Stimulated activated CD8-positive, alpha-beta memory T cell treated with anti-CD3 and anti-CD28 coated beads, Interleukin-4, amount 100 ng/mL, for 24 hours (primary cell): ENCODE results near the gene LPP.
"Not testable (repeated sequence)": the region's sequence is repeated elsewhere in the genome, so short reads cannot be mapped to it uniquely, and the experiment has no call there.

Experiments used
- DNase-seq: peaks from one replicate; pipeline ENCODE4 v3.0.0-alpha.2; 2020; ENCODE audit warnings: low read depth

Gene LPP

GRCh38 chr3:188635258-188636042, 481.5 kb downstream of the LPP start:
- DNase-seq: no peak

GRCh38 chr3:188636292-188636691, 482.3 kb downstream of the LPP start:
- not testable (repeated sequence) for DNase-seq

DNA sequence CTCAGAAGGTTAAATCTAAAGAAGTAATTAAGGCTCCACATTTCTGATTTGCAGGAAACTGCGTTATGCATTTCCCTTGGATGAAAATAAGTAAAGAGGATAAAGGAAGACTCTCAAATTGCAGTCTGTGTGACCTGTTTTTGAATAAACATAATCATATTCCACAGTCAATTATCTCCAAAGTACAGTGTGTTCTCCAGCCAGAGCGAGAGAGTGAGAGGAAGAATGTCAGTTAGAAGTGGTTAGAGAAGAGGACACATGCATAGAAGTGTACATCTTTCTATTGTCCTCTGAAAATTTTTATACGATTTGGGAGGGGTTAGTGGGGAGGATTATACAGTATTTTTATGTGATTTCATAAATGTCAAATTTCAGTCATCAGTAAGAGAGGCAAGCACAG, 487.1 kb downstream of the LPP start:
- DNase-seq: no peak

- DNase-seq: no peak
Measured at GRCh38 chr3:188643736-188644135, 489.8 kb downstream of the LPP start.

DNA sequence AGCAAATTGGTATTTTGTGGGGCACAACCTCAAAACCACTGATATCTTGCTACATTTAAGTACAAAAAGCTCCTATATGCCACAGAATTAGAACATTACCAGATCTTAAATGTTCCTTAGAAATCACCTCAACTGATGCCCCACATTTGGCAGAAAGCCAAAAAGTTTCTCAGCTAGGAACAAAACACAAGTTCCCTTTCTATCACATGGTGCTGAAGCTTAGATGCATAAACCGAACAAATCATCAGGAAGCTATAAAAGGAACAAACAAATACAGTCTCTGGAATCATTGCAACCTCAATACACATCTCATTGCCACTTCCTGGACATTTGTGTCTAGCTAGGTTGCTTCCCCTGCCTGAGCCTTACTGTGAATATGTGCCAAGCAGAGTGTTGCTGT, 492.6 kb downstream of the LPP start:
- no peak for DNase-seq

- no peak for DNase-seq
Measured at GRCh38 chr3:188647237-188647636, 493.3 kb downstream of the LPP start.

DNA sequence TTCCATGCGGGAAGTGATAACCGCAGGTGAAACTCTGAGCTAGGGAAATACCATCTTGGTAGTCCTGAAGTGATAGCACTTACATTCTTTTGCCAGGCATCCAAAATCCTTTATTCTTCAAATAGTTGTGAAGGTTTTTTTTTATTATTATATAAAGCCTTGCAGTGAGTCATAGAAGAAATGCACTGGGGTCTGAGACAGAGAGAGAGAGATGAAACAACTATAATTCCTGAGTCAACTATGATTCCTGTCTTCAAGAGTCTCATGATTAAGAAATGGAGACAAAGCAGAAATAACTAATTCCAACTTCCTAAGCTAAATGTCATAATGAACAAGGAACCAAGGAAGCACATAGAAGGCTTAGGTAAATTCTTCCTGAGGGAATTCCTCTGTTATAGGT, 495.6 kb downstream of the LPP start:
- DNase-seq: no peak

GRCh38 chr3:188656196-188656982, 502.4 kb downstream of the LPP start:
- DNase-seq: no peak

- DNase-seq: no peak
Measured at GRCh38 chr3:188658606-188659005, 504.6 kb downstream of the LPP start.

DNA sequence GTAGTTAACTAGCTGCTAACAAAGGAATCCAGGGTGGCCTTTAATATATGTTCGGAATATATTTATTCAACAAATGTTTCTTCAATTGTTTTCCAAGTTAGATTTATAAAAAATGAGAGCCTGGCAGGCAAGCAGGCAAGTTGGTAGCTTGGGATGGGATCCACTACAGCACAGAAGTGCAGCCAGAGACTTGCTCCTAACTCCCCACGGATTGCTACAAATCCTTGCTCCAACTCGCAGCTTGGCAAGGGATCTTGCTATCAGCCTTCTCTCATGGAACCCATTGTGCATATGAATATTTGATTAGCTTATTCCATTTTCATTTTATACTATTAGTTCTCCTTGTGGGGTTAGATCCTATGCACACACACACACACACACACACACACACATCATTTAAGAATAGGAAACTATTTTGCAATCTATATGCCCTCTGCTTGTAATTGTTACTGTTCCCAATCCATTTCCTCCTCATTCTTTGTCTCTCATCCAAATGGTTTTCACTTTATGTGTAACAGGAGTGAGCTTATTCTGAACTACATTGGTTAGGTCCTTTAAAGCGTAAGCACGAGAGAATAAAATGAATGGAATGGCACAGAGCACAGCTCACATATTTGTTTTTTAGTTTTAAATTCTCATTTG, 505.6 kb downstream of the LPP start:
- no peak for DNase-seq

GRCh38 chr3:188660415-188660814, 506.5 kb downstream of the LPP start:
- DNase-seq: no peak

- no peak for DNase-seq
Measured at GRCh38 chr3:188661806-188662205, 507.8 kb downstream of the LPP start.

GRCh38 chr3:188662214-188662613, 508.3 kb downstream of the LPP start:
- DNase-seq: no peak

- DNase-seq: no peak
Measured at GRCh38 chr3:188662795-188663194, 508.8 kb downstream of the LPP start.

DNA sequence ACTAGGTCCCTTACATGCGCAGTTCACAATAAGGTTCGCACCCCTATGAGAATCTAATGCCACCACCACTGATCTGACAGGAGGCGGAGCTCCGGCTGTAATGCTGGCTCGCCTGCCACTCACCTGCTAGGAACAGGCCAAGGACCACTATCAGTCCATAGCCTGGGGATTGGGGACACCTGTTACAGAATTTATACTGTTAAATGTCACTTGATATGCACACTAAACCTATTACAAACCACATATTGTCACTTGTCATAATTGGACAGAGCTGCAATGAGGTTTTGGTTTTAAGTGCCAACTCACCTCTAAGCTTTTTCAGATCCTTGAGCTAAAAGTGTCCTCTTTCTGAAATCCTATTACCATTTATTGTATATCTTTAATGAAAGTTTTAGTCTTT, 509.9 kb downstream of the LPP start:
- DNase-seq: no peak

DNA sequence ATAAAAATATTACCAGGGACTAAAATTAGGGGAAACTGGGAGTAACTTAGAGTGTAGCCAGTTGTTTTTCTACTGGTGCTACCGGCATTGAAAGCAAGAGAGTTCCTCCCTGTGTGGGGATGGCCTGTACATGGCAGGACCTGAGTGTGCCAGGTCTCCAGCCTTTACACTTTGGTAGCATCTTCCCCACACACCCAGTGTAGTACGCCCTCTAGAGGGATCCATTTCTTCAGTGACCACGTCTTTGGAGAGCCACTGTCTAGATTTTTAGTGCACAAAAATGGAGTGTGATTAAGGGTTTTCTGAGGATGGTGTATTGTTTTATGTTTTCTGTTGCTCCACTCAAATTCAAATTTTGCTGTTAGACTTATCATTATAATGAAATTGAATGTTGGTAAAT, 510.8 kb downstream of the LPP start:
- DNase-seq: no peak

GRCh38 chr3:188667926-188668325, 514.0 kb downstream of the LPP start:
- DNase-seq: no peak

DNA sequence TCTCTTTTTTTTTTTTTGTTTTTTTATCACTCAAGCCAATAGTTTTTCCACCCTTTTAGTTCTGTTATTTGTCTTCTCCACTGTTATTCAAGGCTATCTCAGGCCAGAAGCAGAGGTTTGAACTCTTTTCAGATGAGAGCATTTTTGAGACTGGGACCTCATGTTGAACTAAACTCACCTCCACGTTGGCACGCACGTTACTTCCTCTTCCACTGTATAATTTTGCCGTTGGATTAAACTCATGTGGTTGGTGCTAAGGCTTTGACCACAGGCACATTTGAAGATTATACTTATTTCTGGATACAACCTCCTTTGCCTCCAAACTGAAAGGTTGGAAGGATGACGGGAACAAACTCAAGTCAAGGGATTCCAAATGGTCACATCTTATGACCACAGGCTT, 516.5 kb downstream of the LPP start:
- DNase-seq: no peak

GRCh38 chr3:188671971-188672370, 518.0 kb downstream of the LPP start:
- no peak for DNase-seq

- no peak for DNase-seq
Measured at GRCh38 chr3:188672840-188673239, 518.9 kb downstream of the LPP start.

DNA sequence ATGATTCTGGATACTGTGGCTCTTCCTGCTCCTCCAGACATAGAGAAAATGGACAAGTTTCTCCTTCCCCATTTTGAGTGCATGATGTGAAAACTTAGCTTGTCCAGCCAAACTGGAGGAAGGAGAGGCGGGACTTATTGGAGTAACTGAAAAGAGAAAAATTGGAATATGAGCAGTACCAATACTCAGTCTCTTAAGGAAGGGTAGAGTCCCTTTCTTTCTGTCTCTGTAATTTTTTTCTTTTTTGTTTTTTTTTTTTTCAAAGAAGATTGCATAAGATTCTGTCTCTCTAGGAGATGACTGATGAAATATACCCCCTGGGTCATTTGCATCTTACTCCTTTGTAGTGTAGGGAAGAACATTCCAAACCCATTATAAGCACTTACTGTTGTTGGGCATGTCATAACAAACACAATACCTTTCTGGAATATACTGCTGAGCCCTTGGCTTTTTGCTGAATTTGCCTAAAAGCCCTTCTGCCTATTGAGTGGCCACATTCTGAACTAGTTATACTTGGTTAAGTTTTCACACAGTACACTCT, 519.8 kb downstream of the LPP start:
- DNase-seq: no peak

DNA sequence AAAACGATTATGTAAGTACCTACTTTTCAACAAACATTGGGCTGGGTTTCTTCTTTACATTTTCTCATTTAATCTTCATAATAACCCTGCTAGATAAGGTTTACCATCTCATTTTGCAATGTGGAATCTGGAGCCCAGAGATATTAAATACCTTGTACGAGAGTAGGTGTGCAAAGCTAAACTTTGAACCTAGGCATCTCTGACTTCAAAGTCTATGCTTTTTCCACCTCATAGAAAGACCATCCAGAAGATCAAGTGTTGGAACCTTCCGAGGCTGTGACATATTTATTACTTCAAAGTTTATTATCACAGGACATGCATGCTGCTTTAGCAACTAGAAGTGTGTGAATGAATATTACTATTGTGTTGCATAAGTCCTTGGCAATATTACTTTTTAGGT, 520.6 kb downstream of the LPP start:
- DNase-seq: no peak

- DNase-seq: no peak
Measured at GRCh38 chr3:188677344-188677743, 523.4 kb downstream of the LPP start.
